ENCODE results near the gene RALGAPB. TPM values are rescaled to one million over a fixed set of nuclear protein-coding genes. Genes with fewer than 3 reads are reported as not detected.

Gene RALGAPB
- total RNA-seq, 1 experiment from 2014 or later, result 30.4 TPM

GRCh38 chr20:38617830-38618196 lies 145.2 kb downstream of the RALGAPB start:
- H3K4me2 ChIP-seq (ENCODE audit: low read length), result no peak overlapping the region; the same call in 1 of the 2 replicates
- no peaks in the 10 kb centered on the region for H3F3A ChIP-seq (ENCODE audit: low read length, unreplicated experiment)
- intact Hi-C loops (cut with micrococcal nuclease), result no loop called here
- no peaks in the 10 kb centered on the region for H4K20me1 ChIP-seq (ENCODE audit: low read length)
- H3K27ac ChIP-seq (ENCODE audit: low read length), result no peak overlapping the region
- no peaks in the 10 kb centered on the region for H3K27me3 ChIP-seq (ENCODE audit: low read length)
- no peaks in the 10 kb centered on the region for H3K36me3 ChIP-seq (ENCODE audit: low read depth, low read length)
- POLR2A ChIA-PET (ENCODE audit: unreplicated experiment), result interaction anchor here (0.6 kb wide), 1 partner anchor 12 kb away, joined by 4 read pairs; no protein-coding TSS in a partner anchor
- no peaks in the 10 kb centered on the region for H3K9me2 ChIP-seq (replicated peaks; ENCODE audit: low read length)
- TF ChIP-seq EZH2 (IDR thresholded peaks at IDR 0.05; ENCODE audit: low read length, unreplicated experiment) (no peak), EZH2phosphoT487 (IDR thresholded peaks at IDR 0.05; ENCODE audit: borderline replicate concordance, low read length) (no peak)
- TF ChIP-seq, protein P1, sequence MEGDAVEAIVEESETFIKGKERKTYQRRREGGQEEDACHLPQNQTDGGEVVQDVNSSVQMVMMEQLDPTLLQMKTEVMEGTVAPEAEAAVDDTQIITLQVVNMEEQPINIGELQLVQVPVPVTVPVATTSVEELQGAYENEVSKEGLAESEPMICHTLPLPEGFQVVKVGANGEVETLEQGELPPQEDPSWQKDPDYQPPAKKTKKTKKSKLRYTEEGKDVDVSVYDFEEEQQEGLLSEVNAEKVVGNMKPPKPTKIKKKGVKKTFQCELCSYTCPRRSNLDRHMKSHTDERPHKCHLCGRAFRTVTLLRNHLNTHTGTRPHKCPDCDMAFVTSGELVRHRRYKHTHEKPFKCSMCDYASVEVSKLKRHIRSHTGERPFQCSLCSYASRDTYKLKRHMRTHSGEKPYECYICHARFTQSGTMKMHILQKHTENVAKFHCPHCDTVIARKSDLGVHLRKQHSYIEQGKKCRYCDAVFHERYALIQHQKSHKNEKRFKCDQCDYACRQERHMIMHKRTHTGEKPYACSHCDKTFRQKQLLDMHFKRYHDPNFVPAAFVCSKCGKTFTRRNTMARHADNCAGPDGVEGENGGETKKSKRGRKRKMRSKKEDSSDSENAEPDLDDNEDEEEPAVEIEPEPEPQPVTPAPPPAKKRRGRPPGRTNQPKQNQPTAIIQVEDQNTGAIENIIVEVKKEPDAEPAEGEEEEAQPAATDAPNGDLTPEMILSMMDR (conservative IDR thresholded peaks at IDR 0.05; ENCODE audit: low read depth, low read length), result no peak
- CTCF ChIA-PET, result no interaction called here
- peak overlapping the region; percentile 68; the same call in 1 of the 2 replicates for H2AFZ ChIP-seq (ENCODE audit: low read length)
- DNase-seq (no peak), ATAC-seq (no peak)
- peaks cover 18% of the 10 kb centered on the region for H3K4me1 ChIP-seq (ENCODE audit: insufficient read depth, low read length)
- H3K9me3 ChIP-seq (ENCODE audit: low read length), result no peaks in the 10 kb centered on the region
- BruUV-seq (replicated peaks), result no TSS peak
- no peaks in the 10 kb centered on the region for H3K79me2 ChIP-seq (ENCODE audit: low read length)
- H3K4me3 ChIP-seq (ENCODE audit: low read length), result no peak overlapping the region
- no peak overlapping the region for H3K9ac ChIP-seq (ENCODE audit: low read length)

GRCh38 chr20:38620441-38620840 lies 147.8 kb downstream of the RALGAPB start:
- Histone ChIP-seq H3F3A (ENCODE audit: low read length, unreplicated experiment) (no peaks in the 10 kb centered on the region), H3K27me3 (ENCODE audit: low read length) (no peaks in the 10 kb centered on the region), H3K9me2 (replicated peaks; ENCODE audit: low read length) (no peaks in the 10 kb centered on the region), H3K9me3 (ENCODE audit: low read length) (no peaks in the 10 kb centered on the region), H3K36me3 (ENCODE audit: low read depth, low read length) (no peaks in the 10 kb centered on the region), H3K27ac (ENCODE audit: low read length) (no peak overlapping the region), H4K20me1 (ENCODE audit: low read length) (no peaks in the 10 kb centered on the region), H2AFZ (ENCODE audit: low read length) (no peak overlapping the region), H3K79me2 (ENCODE audit: low read length) (no peaks in the 10 kb centered on the region), H3K9ac (ENCODE audit: low read length) (no peak overlapping the region), H3K4me2 (ENCODE audit: low read length) (no peak overlapping the region), H3K4me3 (ENCODE audit: low read length) (no peak overlapping the region), H3K4me1 (ENCODE audit: insufficient read depth, low read length) (peaks cover 18% of the 10 kb centered on the region)
- DNase-seq, result no peak
- ChIA-PET POLR2A (ENCODE audit: unreplicated experiment) (no interaction called here), CTCF (no interaction called here)
- no peak for TF ChIP-seq EZH2phosphoT487 (IDR thresholded peaks at IDR 0.05; ENCODE audit: borderline replicate concordance, low read length)
- no peak for TF ChIP-seq EZH2 (IDR thresholded peaks at IDR 0.05; ENCODE audit: low read length, unreplicated experiment)
- TF ChIP-seq, protein P1 (conservative IDR thresholded peaks at IDR 0.05; ENCODE audit: low read depth, low read length), result no peak
- intact Hi-C loops (cut with micrococcal nuclease), result no loop called here
- no TSS peak for BruUV-seq (replicated peaks)
- ATAC-seq, result no peak

GRCh38 chr20:38623061-38623460 lies 150.4 kb downstream of the RALGAPB start:
- Histone ChIP-seq H4K20me1 (ENCODE audit: low read length) (no peaks in the 10 kb centered on the region), H3K4me3 (ENCODE audit: low read length) (no peak overlapping the region), H3K9ac (ENCODE audit: low read length) (no peak overlapping the region), H3F3A (ENCODE audit: low read length, unreplicated experiment) (no peaks in the 10 kb centered on the region), H3K36me3 (ENCODE audit: low read depth, low read length) (no peaks in the 10 kb centered on the region), H3K9me2 (replicated peaks; ENCODE audit: low read length) (no peaks in the 10 kb centered on the region), H3K4me2 (ENCODE audit: low read length) (no peak overlapping the region), H3K4me1 (ENCODE audit: insufficient read depth, low read length) (no peaks in the 10 kb centered on the region), H3K27ac (ENCODE audit: low read length) (no peak overlapping the region), H3K79me2 (ENCODE audit: low read length) (no peaks in the 10 kb centered on the region), H3K27me3 (ENCODE audit: low read length) (no peaks in the 10 kb centered on the region), H3K9me3 (ENCODE audit: low read length) (no peaks in the 10 kb centered on the region), H2AFZ (ENCODE audit: low read length) (no peak overlapping the region)
- TF ChIP-seq, protein P1 (conservative IDR thresholded peaks at IDR 0.05; ENCODE audit: low read depth, low read length), result no peak
- TF ChIP-seq EZH2phosphoT487 (IDR thresholded peaks at IDR 0.05; ENCODE audit: borderline replicate concordance, low read length), result no peak
- TF ChIP-seq EZH2 (IDR thresholded peaks at IDR 0.05; ENCODE audit: low read length, unreplicated experiment), result no peak
- ATAC-seq (no peak), DNase-seq (no peak)
- CTCF ChIA-PET, result no interaction called here
- intact Hi-C loops (cut with micrococcal nuclease), result no loop called here
- POLR2A ChIA-PET (ENCODE audit: unreplicated experiment), result no interaction called here
- BruUV-seq (replicated peaks), result no TSS peak
